GM19035 (cell line): Measurements from ENCODE around the gene TOB1.
"Not testable (repeated sequence)": the region's sequence is repeated elsewhere in the genome, so short reads cannot be mapped to it uniquely, and the experiment has no call there.

Source experiments
- ATAC-seq: cut with Tn5 transposase; IDR thresholded peaks from one replicate; pipeline ENCODE4 v1.9.1; 2021; ENCODE audit not compliant: unreplicated experiment

The TOB1 gene

DNA sequence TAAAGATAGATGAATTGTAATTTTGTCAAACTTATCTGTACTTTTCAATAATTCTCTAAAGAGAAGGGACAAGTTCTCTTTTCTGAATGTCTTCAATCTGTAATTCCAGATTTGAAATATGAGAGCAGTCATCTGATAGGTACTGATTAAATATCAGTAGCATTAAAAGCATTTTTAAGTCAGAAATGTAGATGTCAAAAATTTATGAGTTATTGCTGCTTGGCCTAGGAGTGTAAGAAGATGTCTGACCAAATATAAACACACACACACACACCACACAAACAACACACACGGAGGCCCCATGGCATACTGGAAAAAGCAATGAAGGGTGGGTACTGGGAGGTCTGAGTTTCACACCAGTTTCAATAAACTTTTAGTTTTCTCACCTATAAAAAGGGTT lies 2.4 kb upstream of the TOB1 start:
- no peak for ATAC-seq

DNA sequence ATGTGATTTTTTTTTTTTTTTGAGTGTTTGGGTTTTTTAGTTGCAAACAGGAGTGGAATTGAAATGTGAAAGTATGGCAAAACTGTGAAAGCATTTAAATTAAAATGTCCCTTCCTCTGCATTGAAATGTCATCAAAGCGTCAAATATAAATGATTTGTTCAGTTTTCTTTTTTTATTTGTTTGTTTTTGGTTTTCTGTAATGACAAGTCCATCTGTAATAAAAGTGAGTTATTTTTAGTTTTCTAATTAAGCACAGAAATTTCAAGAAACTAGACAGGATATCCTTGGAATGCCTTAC lies 1.9 kb upstream of the TOB1 start:
- no peak for ATAC-seq

DNA sequence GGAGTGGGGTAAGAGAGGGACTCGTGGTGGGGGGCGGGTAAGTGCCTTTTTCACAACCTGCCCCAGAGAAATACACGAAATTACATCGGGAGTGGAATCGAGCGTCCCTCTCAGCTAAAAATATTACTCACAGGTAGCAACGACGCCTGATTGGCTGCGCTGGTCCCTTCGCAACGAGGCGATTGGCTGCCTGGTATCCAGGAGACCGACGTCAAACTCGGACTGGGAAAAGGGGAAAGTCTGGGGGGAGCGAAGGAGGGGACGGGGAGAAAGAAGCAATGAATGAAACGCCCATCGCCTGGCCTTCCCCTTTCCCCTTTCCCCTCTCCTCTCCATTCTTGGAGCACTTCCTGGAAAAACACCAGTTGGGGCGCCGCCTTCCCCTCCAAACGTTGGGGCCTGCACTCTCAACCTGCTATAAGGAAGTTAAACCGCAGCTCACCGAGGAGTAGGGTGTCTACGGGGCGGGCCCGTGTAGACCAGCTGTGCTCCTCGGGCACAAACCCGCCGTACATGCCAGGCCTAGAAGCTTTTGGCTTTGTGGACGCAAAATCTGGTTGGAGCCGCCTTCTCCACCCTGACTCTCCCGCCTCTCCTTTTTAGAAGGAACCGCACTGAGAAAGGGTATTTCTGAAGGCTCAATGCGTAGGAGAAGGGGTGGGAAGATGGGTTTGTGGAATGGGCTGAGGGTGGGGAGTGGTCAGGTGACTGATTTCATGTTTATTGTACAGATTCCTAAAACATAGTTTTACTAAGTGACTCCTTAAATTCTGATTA lies 1.4 kb upstream of the TOB1 start:
- ATAC-seq: peak; percentile 34

DNA sequence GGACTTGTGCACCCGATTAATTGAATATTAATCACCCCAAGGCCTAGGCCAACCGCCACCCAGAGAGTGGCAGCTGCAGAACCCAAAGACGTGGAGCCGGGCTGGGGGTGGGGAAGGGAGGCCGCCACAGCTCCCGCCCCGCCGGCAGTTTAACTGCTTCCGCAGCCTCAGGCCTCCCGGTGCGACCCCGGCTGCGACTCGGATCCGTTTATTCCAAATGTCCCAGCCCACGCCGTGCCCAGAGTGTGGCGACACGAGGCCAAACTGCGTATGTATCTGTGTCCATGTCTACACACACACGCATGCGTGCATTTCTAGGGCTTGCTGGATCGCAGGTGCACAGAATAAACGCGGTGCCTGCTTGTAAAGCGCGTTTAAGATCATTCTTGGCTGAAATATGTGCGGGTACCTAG lies 802 bp upstream of the TOB1 start:
- peak; percentile 8 for ATAC-seq

DNA sequence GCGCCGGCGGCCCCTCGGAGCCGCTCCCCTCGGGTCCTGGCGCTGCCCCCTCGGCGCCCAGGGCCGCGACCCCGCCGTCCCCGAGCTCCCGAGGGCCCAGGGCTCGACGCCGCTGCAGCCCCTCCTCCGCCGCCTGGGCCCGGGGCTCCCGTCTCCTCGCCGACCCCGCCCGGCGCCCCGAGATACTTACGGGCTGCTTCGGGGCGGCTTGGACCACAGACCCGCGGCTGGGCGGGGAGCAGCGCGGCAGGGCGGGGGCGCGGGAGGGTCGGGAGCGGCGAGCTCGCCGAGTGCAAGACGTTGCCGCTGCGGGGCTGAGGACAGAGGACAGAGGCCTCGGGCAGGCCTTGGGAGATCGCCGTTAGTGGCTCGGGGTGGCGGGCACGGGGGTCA lies 290 bp downstream of the TOB1 start:
- ATAC-seq: peak; percentile 13

DNA sequence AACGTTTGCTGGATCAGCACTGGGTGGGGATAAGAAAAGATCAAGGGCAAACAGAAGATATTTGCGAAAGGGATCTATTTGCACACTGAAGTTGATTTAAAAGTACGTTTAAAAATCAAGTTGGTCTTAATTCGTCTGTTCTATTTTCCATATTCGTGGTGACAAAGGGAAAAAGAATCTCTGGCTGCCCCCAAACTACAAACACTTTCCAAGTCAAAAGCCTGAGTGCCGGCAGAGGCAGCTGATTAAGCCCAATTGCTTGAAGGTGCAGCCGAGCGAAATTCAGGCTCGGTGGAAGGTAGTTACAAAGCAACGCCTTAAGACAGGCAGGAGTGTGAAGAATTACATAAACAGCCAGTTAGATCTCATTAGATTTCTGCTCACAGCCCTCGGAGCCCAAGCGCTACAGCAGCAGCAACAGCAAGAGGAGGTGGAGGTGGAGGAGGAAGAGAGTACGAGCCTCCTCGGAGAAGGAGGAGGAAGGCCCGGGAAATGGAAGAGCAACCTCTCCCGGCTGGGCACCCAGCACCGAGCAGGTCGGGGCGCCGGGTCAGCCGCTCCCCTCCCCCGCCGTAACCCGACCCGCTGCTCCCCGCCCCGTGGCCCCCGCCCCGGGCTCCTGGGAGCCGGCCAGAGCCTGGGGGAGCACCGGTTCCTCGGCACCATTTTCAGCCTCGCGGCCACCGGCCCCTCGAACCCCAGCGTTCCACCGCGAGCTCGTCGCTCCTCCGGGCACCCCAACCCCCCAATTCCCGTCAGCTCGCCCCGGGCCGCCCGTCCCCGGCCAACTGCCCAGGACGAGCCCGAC lies 890 bp downstream of the TOB1 start:
- peak; percentile 22 for ATAC-seq

DNA sequence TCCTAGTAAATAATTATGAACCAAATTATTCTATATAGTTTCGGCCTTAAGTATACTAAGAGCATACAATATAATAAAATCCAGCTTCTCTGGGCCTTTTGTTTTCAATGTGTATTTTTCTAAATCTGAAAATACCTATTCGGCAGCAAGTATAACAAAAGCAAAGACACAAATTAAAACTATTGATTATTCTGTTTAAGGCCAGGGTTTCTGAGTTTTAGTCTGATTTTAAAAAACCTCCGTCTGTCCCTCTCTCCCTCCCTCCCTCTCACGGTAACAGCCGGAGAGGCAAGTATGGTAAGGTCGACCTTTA lies 1.5 kb downstream of the TOB1 start:
- ATAC-seq: no peak

DNA sequence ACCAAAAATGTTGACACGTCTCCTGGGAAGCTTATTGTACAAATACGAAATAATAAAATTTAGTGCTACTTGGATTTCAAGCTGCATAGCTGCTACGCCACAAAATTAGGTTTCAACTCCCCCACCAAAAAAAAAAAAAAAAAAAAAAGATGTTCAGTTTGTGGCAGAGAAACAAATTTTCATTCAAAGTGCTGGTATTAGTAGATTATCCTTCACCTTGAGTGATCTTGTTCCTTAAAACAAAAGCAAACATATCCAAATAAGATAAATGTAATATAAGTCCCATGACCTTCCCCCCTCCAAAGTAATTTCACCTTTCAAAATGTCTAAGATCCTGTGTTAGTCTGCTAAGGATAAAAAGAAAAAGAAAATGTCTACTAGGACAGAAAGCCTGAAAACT lies 2.2 kb downstream of the TOB1 start:
- ATAC-seq: no peak

DNA sequence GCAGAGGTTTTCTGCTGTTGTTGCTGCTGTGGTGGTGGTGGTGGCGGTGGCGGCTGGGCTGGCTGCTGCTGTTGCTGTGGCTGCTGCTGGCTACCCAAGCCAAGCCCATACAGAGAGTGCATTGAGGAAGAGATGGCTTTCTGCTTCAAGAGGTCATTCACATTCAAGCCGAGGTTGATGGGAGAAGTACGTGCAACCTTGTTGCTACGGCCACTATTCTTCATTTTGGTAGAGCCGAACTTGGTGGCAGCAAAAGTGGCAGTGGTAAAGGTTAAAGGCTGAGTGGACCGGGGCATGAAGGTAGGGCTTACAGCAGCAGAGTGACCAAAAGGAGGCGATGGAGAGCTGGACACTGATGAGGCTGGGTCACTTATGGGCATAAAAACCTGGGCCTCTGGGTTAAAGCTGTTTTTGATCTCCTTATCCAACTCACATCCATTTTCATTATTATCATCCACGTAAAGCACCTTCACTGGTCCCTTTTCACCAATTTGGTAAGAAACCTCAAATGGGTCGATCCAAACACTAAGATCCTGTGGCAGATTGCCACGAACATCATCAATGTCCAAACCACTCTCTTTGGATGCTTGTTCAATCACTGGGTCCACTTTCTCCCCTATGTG lies 2.8 kb downstream of the TOB1 start:
- no peak for ATAC-seq

DNA sequence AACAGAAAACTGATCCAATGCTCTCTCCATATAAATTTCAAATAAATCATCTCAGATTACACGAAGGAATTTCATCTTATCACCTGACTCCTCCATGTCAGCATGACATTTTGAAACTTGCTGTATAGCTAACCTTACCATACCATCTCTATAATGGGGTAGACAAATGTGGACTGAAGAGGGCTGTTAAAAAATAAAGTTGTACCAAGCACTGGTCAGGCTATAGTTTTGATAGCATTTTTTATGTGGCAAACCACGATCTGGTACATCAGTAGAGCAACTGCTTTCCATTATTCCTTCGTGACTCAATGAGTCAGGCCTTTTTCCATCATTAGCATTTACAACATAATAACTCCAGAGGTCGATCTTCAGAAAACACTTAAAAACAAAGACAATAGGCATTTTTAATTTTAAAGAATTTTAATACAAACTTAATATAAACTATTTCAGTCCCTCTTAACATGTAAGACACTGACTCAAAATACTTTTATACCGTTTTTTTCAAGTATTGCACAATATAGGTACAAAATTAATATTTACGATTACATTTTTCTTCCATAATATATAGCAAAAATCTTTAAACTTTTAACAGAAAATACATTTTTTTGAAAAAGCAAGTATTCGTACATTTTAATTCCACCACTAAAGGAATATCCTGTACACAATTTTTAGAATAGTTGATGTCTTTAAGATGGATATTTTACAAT lies 4.2 kb downstream of the TOB1 start:
- no peak for ATAC-seq

DNA sequence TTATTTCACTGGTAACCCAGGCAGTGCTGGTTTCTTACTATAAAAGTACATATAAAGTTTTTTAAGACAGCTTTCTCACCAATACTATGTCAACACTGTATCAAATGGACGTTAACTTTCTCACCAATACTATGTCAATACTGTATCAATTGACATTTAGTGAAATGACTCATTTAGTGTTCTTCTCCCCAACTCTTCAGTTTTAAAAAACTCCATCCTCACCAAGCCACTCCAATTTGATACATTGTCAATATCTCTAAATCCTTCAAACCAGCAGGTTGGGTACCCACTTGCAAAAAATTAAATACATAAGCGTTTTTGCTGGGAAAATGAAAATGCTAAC lies 4.8 kb downstream of the TOB1 start:
- no peak for ATAC-seq

DNA sequence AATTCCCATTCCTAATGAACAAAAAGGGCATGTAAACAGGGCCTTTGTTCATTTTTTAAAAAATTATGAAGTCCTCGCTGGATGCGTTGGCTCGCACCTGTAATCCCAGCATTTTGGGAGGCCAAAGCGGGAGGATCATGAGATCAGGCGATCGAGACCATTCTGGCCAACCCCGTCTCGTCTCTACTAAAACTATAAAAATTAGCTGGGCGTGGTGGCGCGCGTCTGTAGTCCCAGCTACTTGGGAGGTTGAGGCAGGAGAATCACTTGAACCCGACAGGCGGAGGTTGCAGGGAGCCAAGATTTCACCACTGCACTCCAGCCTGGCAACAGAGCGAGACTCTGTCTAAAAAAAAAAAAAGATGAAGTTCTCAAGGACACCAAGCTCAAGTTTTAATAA lies 6.4 kb downstream of the TOB1 start:
- ATAC-seq: not testable (repeated sequence)

DNA sequence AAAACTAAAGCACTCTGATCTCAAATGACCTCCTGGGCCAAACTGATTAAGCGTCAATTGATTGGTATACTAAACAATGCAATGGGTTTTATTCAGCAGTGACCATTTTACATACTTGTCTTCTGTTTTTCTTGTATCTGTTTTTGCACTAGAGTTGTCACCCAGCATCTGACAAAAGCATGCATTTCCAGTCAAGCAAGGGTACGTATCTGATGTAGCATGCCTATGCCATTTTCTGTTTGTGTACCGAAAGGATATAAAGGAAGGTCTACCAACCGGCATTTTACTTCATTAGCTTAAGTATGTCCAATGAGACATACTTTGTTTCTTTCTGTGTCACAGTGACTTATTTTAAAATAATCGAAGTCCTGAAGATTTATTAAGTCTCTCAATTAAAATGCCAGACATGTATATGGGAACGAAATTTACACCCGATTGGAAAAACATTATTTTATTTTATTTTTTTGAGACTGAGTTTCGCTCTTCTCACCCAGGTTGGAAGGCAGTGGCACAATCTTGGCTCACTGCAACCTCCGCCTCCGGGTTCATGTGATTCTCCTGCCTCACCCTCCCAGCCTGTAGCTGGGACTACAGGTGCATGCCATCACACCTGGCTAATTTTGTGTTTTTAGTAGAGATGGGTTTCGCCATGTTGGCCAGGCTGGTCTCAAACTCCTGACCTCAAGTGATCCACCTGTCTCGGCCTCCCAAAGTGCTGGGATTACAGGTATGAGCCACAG lies 7.5 kb downstream of the TOB1 start:
- ATAC-seq: no peak

DNA sequence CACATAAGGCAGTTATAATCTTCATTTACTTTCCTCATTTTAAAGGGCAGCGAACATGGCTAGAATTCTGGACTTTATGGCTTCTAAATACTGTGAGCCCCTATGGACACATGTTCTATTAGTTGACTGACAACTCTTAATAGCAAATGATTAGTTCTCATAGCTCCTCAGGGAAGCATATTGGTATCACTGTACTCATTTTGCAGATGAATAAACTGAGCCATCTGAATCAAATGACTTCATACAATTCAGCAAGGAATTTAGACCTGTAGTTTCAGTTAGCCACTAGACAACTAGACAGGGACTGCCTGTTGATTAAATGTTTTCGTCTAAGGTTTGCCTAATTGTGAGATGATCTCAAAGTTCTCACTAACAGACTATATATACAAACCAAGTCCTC lies 9.7 kb downstream of the TOB1 start:
- ATAC-seq: no peak

DNA sequence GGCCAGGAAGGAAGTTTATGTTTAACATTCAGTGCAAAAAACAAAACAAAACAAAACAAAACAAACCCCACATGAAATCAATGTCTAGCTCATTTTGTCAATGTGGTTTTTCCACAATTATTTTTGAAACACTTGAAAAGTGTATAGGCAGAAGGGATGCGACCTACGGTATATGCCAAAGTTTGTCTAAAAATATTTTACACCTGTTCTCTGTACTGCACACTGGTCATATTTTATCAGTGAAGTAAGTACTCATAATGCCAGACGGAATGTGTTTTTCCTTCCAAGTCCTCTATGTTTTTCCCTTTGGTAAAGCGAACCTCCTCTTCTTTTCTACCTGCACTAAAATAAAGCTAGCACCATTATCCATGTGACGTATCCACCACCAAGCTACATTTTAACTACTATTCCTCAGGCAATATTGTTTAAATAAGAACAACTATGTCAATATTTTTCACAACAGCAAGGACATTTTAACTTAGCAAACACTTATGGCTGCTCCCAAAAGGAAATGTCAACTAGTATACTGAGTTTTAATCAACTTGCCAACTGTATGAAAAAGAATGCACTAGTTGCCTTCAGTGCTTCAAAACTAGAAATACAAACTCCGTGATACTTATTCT lies 10.3 kb downstream of the TOB1 start:
- no peak for ATAC-seq

DNA sequence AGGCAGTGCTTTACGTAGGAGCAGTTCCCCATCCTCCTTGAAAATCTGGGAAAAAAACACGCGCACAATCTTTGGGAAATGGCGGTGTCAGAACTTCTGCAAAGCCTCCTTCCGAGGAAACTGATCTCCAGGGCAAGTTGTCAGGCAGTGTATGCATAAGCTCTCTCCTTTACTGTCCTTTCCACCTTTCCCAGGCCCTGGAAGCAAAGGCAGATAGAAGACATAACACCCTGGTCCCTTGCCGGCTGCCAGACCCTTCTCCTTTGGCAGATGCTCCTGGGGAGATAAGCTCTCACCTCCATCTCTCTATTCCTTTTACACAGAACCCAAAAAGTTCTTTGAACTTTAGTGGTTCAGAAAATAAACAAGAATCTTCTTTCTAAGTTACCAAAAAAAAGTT lies 12.4 kb downstream of the TOB1 start:
- no peak for ATAC-seq

DNA sequence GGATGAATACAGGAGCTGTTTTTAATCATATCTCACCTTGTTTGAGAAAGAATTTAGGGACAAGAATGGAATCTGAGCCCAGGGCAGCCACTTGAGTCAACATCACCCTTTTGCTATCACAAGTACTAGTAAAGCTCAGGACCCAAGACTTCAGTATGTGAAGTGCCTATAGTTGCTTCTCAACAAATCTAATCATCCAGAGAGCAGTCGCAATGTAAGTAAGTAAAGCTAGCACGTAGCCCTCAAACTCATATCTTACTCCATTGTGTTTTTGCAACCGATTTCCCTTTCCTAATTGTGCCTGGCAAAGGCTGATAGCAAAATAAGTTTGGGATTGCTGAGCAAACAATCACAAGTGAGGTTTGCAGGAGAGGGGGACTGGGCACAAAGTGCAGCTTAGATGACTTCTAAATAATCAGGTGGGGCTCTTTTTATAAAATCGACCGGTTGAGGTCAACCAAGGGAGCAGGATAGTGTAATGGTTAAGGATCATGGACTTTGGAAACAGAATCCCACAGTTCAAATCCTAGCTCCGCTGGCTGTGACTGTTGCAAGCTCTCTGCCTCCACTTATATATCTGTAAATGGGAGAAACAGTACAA lies 13.0 kb downstream of the TOB1 start:
- ATAC-seq: no peak

DNA sequence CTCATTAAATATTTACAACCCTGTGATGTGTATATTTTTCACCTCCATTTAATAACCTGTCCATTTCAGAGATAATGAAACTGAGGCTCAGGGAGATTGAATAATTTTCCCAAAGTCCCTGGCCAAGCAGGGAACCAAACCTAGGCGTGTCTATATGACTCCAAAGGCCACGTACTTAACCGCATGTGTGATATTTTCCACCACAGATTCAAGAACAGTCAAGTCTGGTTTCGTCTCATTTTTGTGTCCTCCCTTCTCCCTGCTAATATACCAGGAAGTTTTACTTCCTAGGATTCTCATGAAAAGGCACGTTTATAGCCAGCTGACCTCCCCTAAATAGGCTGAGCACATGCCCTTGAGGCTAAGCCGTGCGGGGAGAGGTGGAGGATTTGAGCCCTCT lies 15.5 kb downstream of the TOB1 start:
- ATAC-seq: no peak

DNA sequence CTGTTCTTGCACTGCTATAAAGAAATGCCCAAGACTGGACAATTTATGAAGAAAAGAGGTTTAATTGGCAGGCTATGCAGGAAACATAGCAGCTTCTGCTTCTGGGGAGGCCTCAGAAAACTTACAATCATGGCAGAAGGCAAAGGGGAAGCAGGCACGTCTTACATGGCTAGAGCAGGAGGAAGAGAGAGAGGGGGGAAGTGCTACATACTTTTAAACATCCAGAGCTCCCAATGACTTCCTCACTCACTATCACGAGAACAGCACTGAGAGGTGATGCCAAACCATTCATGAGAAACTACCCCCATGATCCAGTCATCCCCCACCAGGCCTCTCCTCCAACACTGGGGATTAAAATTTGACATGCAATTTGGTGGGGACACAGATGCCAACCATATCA lies 17.4 kb downstream of the TOB1 start:
- ATAC-seq: no peak

DNA sequence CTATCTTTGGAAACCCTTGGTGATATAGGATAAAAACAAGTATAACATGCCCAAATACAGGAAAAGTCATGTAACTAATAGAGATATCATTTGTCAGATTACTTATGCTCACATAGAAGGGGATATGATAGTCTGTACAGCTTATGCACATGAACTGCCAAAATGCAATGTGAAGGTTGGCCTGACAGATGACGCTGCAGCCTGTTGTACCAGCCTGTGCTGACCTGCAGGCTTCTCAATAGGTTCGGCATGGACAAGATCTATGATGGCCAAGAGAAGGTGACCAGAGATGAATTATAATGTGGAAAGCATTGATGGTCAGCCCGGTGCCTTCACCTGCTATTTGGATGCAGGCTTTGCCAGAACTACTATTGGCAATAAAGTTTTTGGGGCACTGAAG lies 18.1 kb downstream of the TOB1 start:
- no peak for ATAC-seq
